SK-N-SH (cell line): ENCODE results near the gene PITPNB. TPM values are rescaled to one million over a fixed set of nuclear protein-coding genes. Genes with fewer than 3 reads are reported as not detected.

Source experiments
- CTCF ChIA-PET: fragments of 300-600, 350-600 bp; formaldehyde crosslinking; extraction: SDS; loops from one replicate; lab custom pipeline; 2021; lab: Yijun Ruan, JAX
- POLR2A ChIA-PET: fragments of 350-600 bp; sonication (Branson Sonifier 250); formaldehyde crosslinking; extraction: SDS; loops from one replicate; lab custom pipeline; 2020; ENCODE audit warnings: antibody characterized with exemption, inconsistent platforms; lab: Yijun Ruan, JAX
- DNase-seq: peaks from one replicate; pipeline ENCODE4 v3.0.0; 2012
- H2AFZ ChIP-seq: fragments of 200-600 bp; sonication (generic); 2 replicates; pipeline ENCODE4 v1.8.1; 2016; ENCODE audit warnings: antibody characterized with exemption, mild to moderate bottlenecking, low read depth
- H3F3A ChIP-seq: fragments of 200-600 bp; sonication (generic); replicated peaks from 2 replicates; pipeline ENCODE3; 2016; ENCODE audit warnings: antibody characterized with exemption, mild to moderate bottlenecking; ENCODE audit not compliant: insufficient read depth
- H3K27ac ChIP-seq, 2 experiments: fragments of 200-500 bp in 1 of 2; fragments of 200-600 bp in 1 of 2; sonication (Bioruptor generic) in 1 of 2; sonication (generic), shearing (Covaris generic) in 1 of 2; 2 replicates each; pipeline versions ENCODE4 v1.5.1 to v1.6.1; 2014 to 2016; ENCODE audit warnings: low read depth in 2 of 2, inconsistent platforms in 1 of 2, low read length in 1 of 2, mild to moderate bottlenecking in 1 of 2, mixed read lengths in 1 of 2
- H3K27me3 ChIP-seq: fragments of 200-600 bp; sonication (generic), shearing (Covaris generic); 2 replicates; pipeline ENCODE4 v1.6.1; 2016; ENCODE audit warnings: mixed run types; ENCODE audit not compliant: insufficient read depth
- H3K36me3 ChIP-seq, 2 experiments: fragments of 200-500 bp in 1 of 2; fragments of 200-600 bp in 1 of 2; sonication (Bioruptor generic) in 1 of 2; sonication (generic) in 1 of 2; replicated peaks in 1 of 2; 2 replicates each; pipeline versions ENCODE3 to v1.5.1; 2014 to 2016; ENCODE audit warnings: low read length in 1 of 2, mild to moderate bottlenecking in 1 of 2; ENCODE audit not compliant: insufficient read depth in 2 of 2, control insufficient read depth in 1 of 2
- H3K4me1 ChIP-seq, 2 experiments: fragments of 200-500 bp in 1 of 2; fragments of 200-600 bp in 1 of 2; sonication (Bioruptor generic) in 1 of 2; sonication (generic), shearing (Covaris generic) in 1 of 2; 2 replicates each; pipeline versions ENCODE4 v1.5.1 to v1.6.1; 2014 to 2016; ENCODE audit warnings: low read depth in 1 of 2, low read length in 1 of 2, mixed run types in 1 of 2; ENCODE audit not compliant: insufficient read depth in 2 of 2, control insufficient read depth in 1 of 2
- H3K4me2 ChIP-seq: fragments of 200-600 bp; sonication (generic), shearing (Covaris generic); 2 replicates; pipeline ENCODE4 v1.6.1; 2017; ENCODE audit warnings: mixed run types
- H3K4me3 ChIP-seq, 2 experiments: fragments of 200-500 bp in 1 of 2; fragments of 200-600 bp in 1 of 2; sonication (Bioruptor generic) in 1 of 2; sonication (generic), shearing (Covaris generic) in 1 of 2; 2 replicates each; pipeline versions ENCODE4 v1.5.1 to v1.8.1; 2014 to 2016; ENCODE audit warnings: low read depth in 2 of 2, inconsistent platforms in 1 of 2, low read length in 1 of 2, mild to moderate bottlenecking in 1 of 2, mixed read lengths in 1 of 2, moderate library complexity in 1 of 2
- H3K79me2 ChIP-seq: fragments of 200-600 bp; sonication (generic); 2 replicates; pipeline ENCODE4 v1.8.1; 2017; ENCODE audit warnings: mild to moderate bottlenecking; ENCODE audit not compliant: insufficient read depth
- H3K9ac ChIP-seq: fragments of 200-600 bp; sonication (generic); 2 replicates; pipeline ENCODE4 v1.6.1; 2017; ENCODE audit warnings: mixed run types
- H3K9me2 ChIP-seq: fragments of 200-600 bp; sonication (generic); 2 replicates; pipeline ENCODE4 v1.6.1; 2017; ENCODE audit warnings: mixed run types
- H3K9me3 ChIP-seq: fragments of 200-600 bp; sonication (generic); 2 replicates; pipeline ENCODE4 v1.6.1; 2017; ENCODE audit warnings: mixed run types, mild to moderate bottlenecking, moderate library complexity
- H4K20me1 ChIP-seq: fragments of 200-600 bp; sonication (generic); 2 replicates; pipeline ENCODE4 v1.6.1; 2017; ENCODE audit warnings: mild to moderate bottlenecking, mixed run types; ENCODE audit not compliant: insufficient read depth
- CHD2 ChIP-seq: fragments of 150-350 bp; IDR thresholded peaks from 2 replicates; pipeline ENCODE4 v1.6.1; 2018; ENCODE audit warnings: low read length; ENCODE audit not compliant: partially characterized antibody
- EP300 ChIP-seq, 2 experiments: IDR thresholded peaks; 2 replicates each; pipeline versions ENCODE4 v1.4.0 to v1.6.1; 2012; ENCODE audit warnings: borderline replicate concordance in 1 of 2, low read depth in 1 of 2, low read length in 1 of 2
- GATA2 ChIP-seq: sonication (generic); formaldehyde crosslinking; IDR thresholded peaks from 2 replicates; pipeline ENCODE4 v1.5.0; 2020; ENCODE audit warnings: mild to moderate bottlenecking, missing genetic modification reagents
- POLR2AphosphoS5 ChIP-seq: IDR thresholded peaks from 2 replicates; pipeline ENCODE4 v1.6.1; 2012; ENCODE audit warnings: low read depth, low read length
- RAD21 ChIP-seq: IDR thresholded peaks from 2 replicates; pipeline ENCODE4 v1.6.1; 2012; ENCODE audit warnings: mild to moderate bottlenecking, low read length
- RCOR1 ChIP-seq: fragments of 150-350 bp; IDR thresholded peaks from 2 replicates; pipeline ENCODE4 v1.6.1; 2017; ENCODE audit warnings: antibody characterized with exemption, low read length
- TAF1 ChIP-seq: IDR thresholded peaks from 2 replicates; pipeline ENCODE4 v1.6.1; 2012; ENCODE audit warnings: low read depth, mild to moderate bottlenecking, low read length, moderate library complexity, borderline replicate concordance
- TCF12 ChIP-seq: IDR thresholded peaks from 2 replicates; pipeline ENCODE4 v1.4.0; 2012
- TEAD4 ChIP-seq: IDR thresholded peaks from 2 replicates; pipeline ENCODE4 v1.4.0; 2012; ENCODE audit warnings: mild to moderate bottlenecking, borderline replicate concordance; ENCODE audit not compliant: insufficient read depth
- WGBS: methylation state at CpG from one replicate; pipeline ENCODE4 v1.1.6; 2017; ENCODE audit warnings: low lambda C conversion rate; 5-methylcytosine and 5-hydroxymethylcytosine counted together
- polyA plus RNA-seq, 3 experiments: library from polyadenylated mRNA; depleted of rRNA; stranded (reverse); fragments of >200 nt; gene quantifications; 2 replicates each; pipeline ENCODE4 v1.2.3, GENCODE V29; 2012
- TF ChIP-seq, protein P1 (sequence below): fragments of 150-350 bp; IDR thresholded peaks from 2 replicates; pipeline ENCODE4 v1.6.1; 2016; ENCODE audit warnings: mild to moderate bottlenecking, low read depth, low read length

Gene PITPNB
- polyA plus RNA-seq, 1 of the 3 experiments (the other 2 are of a cell fraction), result 32.3 TPM

DNA sequence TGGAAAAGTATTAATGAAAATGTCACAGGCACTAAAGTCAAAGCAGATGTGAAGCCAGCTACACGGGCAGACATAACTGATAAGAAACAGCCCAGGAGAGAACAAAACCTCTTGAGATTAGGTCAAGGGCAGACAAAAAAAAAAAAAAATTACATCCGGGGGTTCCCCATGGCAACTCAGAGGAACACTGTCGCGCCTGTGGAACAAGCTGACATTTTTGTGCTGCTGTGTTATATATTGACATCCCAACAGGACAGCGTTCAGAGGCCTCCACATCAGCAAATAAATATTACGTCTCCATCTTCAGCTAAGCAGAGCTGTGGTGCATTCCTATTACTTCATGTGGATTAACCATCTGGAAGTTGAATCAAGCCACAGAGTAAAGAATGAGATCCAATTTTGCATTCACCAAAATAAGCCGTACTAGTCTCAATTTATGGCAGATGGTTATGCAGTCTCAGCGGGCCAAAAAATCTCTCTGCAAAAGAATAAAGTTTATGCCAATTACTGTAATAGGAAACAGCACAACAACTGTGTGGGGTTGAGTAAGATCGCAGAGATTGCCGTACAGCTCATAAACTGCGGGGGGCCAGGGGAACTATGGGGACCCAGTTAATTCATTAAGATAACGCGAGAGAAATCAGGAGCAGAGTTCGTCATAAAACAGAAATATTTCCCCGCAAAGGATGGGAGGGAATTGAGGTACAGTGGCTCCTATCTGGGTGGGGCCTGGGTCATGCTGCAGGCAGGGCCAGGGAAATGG, 76.2 kb downstream of the PITPNB start:
- peak overlapping the region in 1 of 2 experiments; percentile 98; a peak in 2 of 4 replicates for H3K27ac ChIP-seq

DNA sequence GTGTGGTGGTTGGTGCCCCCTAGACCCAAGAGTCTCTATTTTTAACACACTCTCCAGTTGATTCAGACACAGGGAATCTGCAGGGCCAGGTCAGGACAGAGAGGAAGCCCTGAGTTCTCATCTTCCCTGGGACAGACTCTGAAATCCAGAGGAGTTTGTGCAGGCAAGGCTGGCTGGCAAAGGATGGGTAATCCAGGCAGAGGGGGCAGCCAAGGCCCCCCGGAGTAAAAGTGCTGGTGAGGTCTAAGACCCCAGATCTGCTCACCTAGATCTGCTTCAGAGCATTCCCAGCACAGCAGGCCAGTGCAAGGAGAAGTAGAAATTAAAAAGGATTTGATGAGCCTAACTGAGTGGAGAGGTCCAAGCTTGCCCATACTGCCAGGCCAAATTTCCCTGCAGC, 76.9 kb downstream of the PITPNB start:
- Histone ChIP-seq H3F3A (no peaks in the 10 kb centered on the region), H3K79me2 (no peaks in the 10 kb centered on the region), H3K4me3 (no peak overlapping the region), H3K27me3 (no peaks in the 10 kb centered on the region), H3K4me2 (no peak overlapping the region), H4K20me1 (no peaks in the 10 kb centered on the region), H3K9me2 (no peaks in the 10 kb centered on the region), H3K9me3 (no peaks in the 10 kb centered on the region), H3K36me3 (peaks cover 0 to 13% of the 10 kb centered on the region in 2 experiments), H2AFZ (no peak overlapping the region), H3K4me1 (peaks cover 8 to 56% of the 10 kb centered on the region in 2 experiments; a peak in 3 of 4 replicates), H3K27ac (peak overlapping the region in 1 of 2 experiments; percentile 98; a peak in 2 of 4 replicates), H3K9ac (no peak overlapping the region)
- CTCF ChIA-PET, result interaction anchor here (1.0 to 1.5 kb wide), 4 partner anchors 9 to 127 kb away, joined by 3 to 7 read pairs (median 4); no protein-coding TSS in a partner anchor
- POLR2A ChIA-PET, result interaction anchor here (0.6 to 1.1 kb wide), 2 partner anchors 10 to 42 kb away, joined by 3 to 4 read pairs; no protein-coding TSS in a partner anchor
- 38% methylated on average over 1 of the region's 1 CpG for WGBS
- DNase-seq, result peak; percentile 29
- 0 out of 2 replicates have a peak, but pooled peaks have one; percentile 8 for TF ChIP-seq RAD21
- TF ChIP-seq, protein P1, sequence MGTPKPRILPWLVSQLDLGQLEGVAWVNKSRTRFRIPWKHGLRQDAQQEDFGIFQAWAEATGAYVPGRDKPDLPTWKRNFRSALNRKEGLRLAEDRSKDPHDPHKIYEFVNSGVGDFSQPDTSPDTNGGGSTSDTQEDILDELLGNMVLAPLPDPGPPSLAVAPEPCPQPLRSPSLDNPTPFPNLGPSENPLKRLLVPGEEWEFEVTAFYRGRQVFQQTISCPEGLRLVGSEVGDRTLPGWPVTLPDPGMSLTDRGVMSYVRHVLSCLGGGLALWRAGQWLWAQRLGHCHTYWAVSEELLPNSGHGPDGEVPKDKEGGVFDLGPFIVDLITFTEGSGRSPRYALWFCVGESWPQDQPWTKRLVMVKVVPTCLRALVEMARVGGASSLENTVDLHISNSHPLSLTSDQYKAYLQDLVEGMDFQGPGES, result no peak

More for the DNA sequence above, 76.2 kb downstream of the PITPNB start:
- Histone ChIP-seq H3K79me2 (no peaks in the 10 kb centered on the region), H3K27me3 (no peaks in the 10 kb centered on the region), H3K4me1 (peaks cover 8 to 56% of the 10 kb centered on the region in 2 experiments; a peak in 3 of 4 replicates), H3K4me2 (no peak overlapping the region), H3K4me3 (no peak overlapping the region), H3K36me3 (peaks cover 5 to 13% of the 10 kb centered on the region in 2 experiments), H3K9me2 (no peaks in the 10 kb centered on the region), H3F3A (no peaks in the 10 kb centered on the region), H3K9me3 (no peaks in the 10 kb centered on the region), H3K9ac (no peak overlapping the region), H2AFZ (no peak overlapping the region), H4K20me1 (no peaks in the 10 kb centered on the region)
- peak; percentile 71 for DNase-seq
- 62% methylated on average over 15 of the region's 15 CpGs for WGBS
- 0 out of 2 replicates have a peak, but pooled peaks have one; percentile 29 for TF ChIP-seq RCOR1
- TF ChIP-seq TCF12, result 0 out of 2 replicates have a peak, but pooled peaks have one; percentile 8
- TF ChIP-seq EP300 (IDR thresholded peaks at IDR 0.05; ENCODE audit: borderline replicate concordance in 1 of 2, low read depth in 1 of 2, low read length in 1 of 2), result peak in 1 of 2 experiments; percentile 63; a peak in 2 of 4 replicates
- no peak for TF ChIP-seq TEAD4
- TF ChIP-seq TAF1, result no peak
- no peak for TF ChIP-seq POLR2AphosphoS5
- TF ChIP-seq CHD2, result peak; percentile 68
- no peak for TF ChIP-seq RAD21
- peak; percentile 67; the same call in 1 of the 2 replicates for TF ChIP-seq GATA2 (CRISPR knock-in tag)
- ChIA-PET POLR2A (interaction anchor here (0.6 to 1.1 kb wide), 2 partner anchors 9 to 43 kb away, joined by 3 to 4 read pairs; no protein-coding TSS in a partner anchor), CTCF (interaction anchor here (0.7 to 1.5 kb wide), 7 partner anchors 9 to 128 kb away, joined by 3 to 7 read pairs (median 4); no protein-coding TSS in a partner anchor)
